HepG2 (cell line): Measurements from ENCODE around the gene P2RY11. TPM values are rescaled to one million over a fixed set of nuclear protein-coding genes. Genes with fewer than 3 reads are reported as not detected.

ENCODE experiments used
- ATF1 ChIP-seq: IDR thresholded peaks from 2 replicates; pipeline ENCODE4 v1.6.1; 2016; ENCODE audit warnings: mild to moderate bottlenecking, control low read depth
- CEBPG ChIP-seq: IDR thresholded peaks from 2 replicates; pipeline ENCODE4 v1.6.1; 2016
- EHMT2 ChIP-seq: fragments of 200-600 bp; sonication (generic); IDR thresholded peaks from 2 replicates; pipeline ENCODE4 v1.7.0; 2017; ENCODE audit warnings: antibody characterized with exemption, low read depth, low read length, borderline replicate concordance
- HIVEP1 ChIP-seq: sonication (generic); formaldehyde crosslinking; IDR thresholded peaks from 2 replicates; pipeline ENCODE4 v1.4.0; 2020; ENCODE audit warnings: mild to moderate bottlenecking, missing genetic modification reagents
- HNRNPH1 ChIP-seq: fragments of 200-400 bp; formaldehyde crosslinking; optimal IDR thresholded peaks from 2 replicates; pipeline ENCODE3; 2017; ENCODE audit warnings: mild to moderate bottlenecking, low read depth, low read length
- HNRNPL ChIP-seq: fragments of 200-400 bp; formaldehyde crosslinking; IDR thresholded peaks from 2 replicates; pipeline ENCODE4 v1.6.1; 2017; ENCODE audit warnings: mild to moderate bottlenecking, low read depth, low read length
- JARID2 ChIP-seq: sonication (generic); formaldehyde crosslinking; IDR thresholded peaks from 2 replicates; pipeline ENCODE4 v1.8.1; 2023; ENCODE audit warnings: missing genetic modification reagents, inconsistent platforms; ENCODE audit not compliant: insufficient replicate concordance
- RCOR2 ChIP-seq: IDR thresholded peaks from 2 replicates; pipeline ENCODE4 v1.6.1; 2016; ENCODE audit warnings: missing biosample characterization, missing genetic modification reagents
- RNF2 ChIP-seq: fragments of 450-650 bp; conservative IDR thresholded peaks from 2 replicates; pipeline ENCODE4 v1.6.1; 2016; ENCODE audit warnings: low read depth
- SIX4 ChIP-seq: sonication (generic); formaldehyde crosslinking; IDR thresholded peaks from 2 replicates; pipeline ENCODE4 v1.4.0; 2020; ENCODE audit warnings: missing genetic modification reagents
- SP2 ChIP-seq: sonication (generic); formaldehyde crosslinking; IDR thresholded peaks from 2 replicates; pipeline ENCODE4 v1.5.1; 2020; ENCODE audit warnings: mild to moderate bottlenecking, missing genetic modification reagents
- TEAD2 ChIP-seq: sonication (generic); formaldehyde crosslinking; IDR thresholded peaks from 2 replicates; pipeline ENCODE4 v1.9.0; 2021; ENCODE audit warnings: missing genetic modification reagents
- ZKSCAN1 ChIP-seq: fragments of 150-350 bp; IDR thresholded peaks from 2 replicates; pipeline ENCODE4 v1.6.1; 2014; ENCODE audit warnings: low read length
- ZNF354B ChIP-seq: sonication (generic); formaldehyde crosslinking; IDR thresholded peaks from 2 replicates; pipeline ENCODE4 v1.8.0; 2022; ENCODE audit warnings: mild to moderate bottlenecking, missing genetic modification reagents
- ZNF501 ChIP-seq: sonication (generic); formaldehyde crosslinking; IDR thresholded peaks from 2 replicates; pipeline ENCODE4 v1.5.1; 2020; ENCODE audit warnings: mild to moderate bottlenecking, moderate library complexity, missing genetic modification reagents
- polyA plus RNA-seq, 8 experiments: library from polyadenylated mRNA; depleted of rRNA in 3 of 8; stranded (reverse) in 7 of 8; unstranded in 1 of 8; fragments of >200 nt; fragmentation: Illumina TruSeq in 4 of 8; extraction: Trizol in 4 of 8; gene quantifications; 2 replicates each; pipeline versions ENCODE4 v1.2.1 to v1.2.3, GENCODE V29; 2011 to 2016; ENCODE audit warnings: low read depth in 4 of 8, missing spikeins in 1 of 8, mixed read lengths in 1 of 8; ENCODE audit not compliant: insufficient read depth in 1 of 8
- total RNA-seq, 5 experiments: library from RNA; depleted of rRNA; stranded (reverse); fragments of >200 nt; fragmentation: Illumina TruSeq; extraction: Trizol; gene quantifications; 2 replicates each; pipeline ENCODE4 v1.2.3, GENCODE V29; 2016; ENCODE audit warnings: low read depth in 1 of 5
- TF ChIP-seq, protein P1 (sequence below): sonication (generic); formaldehyde crosslinking; IDR thresholded peaks from 2 replicates; pipeline ENCODE4 v1.4.0; 2020; ENCODE audit warnings: mild to moderate bottlenecking, missing genetic modification reagents, borderline replicate concordance
- TF ChIP-seq, protein P2 (sequence below): sonication (generic); formaldehyde crosslinking; IDR thresholded peaks from 2 replicates; pipeline ENCODE4 v1.4.0; 2020; ENCODE audit warnings: missing genetic modification reagents
- TF ChIP-seq, protein P3 (sequence below), 2 experiments: sonication (generic) in 1 of 2; formaldehyde crosslinking in 1 of 2; IDR thresholded peaks; 2 replicates each; pipeline versions ENCODE4 v1.4.0 to v1.6.1; 2016 to 2020; ENCODE audit warnings: borderline replicate concordance in 1 of 2, low read depth in 1 of 2, mild to moderate bottlenecking in 1 of 2, missing genetic modification reagents in 1 of 2

P2RY11 gene
- total and polyA plus RNA-seq, 2 of the 13 experiments (the other 11 are each of a cell fraction or from before 2014, with no cell fraction given), result 4.0 to 7.8 TPM

DNA sequence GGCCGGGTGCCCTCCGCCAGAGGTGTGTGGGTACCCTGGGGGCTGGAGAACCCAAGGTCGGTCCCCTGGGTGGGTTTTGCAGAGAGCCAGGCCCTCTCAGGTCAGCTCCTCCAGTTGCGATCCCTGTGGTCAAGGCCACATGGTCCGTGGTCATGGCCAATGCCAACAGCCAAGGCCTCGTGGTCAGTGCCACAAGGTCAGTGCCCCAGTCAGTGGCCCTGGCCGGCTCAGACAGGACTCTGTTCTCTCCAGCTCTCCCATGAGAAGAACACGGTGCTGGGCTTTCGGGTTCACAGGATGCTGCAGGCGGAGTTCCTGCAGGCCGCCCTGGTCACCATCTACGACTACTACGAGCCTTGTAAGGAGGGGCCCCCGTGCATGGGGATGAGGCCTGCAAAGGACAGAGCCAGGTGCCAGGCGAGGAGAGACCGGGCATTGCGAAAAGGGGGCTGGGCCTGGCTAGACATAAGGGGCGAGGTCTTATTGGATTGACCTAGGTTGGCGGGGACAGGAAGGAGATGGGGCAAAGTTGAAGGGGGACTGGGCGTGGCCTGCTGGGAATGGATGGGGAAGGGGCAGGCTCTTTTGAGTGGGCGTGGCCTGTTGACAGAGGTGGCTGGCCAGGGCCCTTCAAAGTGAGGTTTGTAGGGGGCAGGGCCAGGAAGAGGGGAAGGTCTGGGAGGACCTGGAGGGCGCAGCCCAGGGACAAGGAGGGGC, 40.6 kb upstream of the P2RY11 start (continued):
- TF ChIP-seq ZKSCAN1 (no peak), SP2 (CRISPR knock-in tag) (no peak), CEBPG (CRISPR knock-in tag) (no peak), SIX4 (CRISPR knock-in tag) (no peak), RNF2 (no peak), HNRNPL (0 out of 2 replicates have a peak, but pooled peaks have one; percentile 49), HNRNPH1 (no peak), HIVEP1 (CRISPR knock-in tag) (no peak), ZNF501 (CRISPR knock-in tag) (no peak), ZNF354B (CRISPR knock-in tag) (no peak), ATF1 (no peak), EHMT2 (no peak), RCOR2 (CRISPR knock-in tag) (no peak), JARID2 (no peak), TEAD2 (CRISPR knock-in tag) (no peak)
- TF ChIP-seq, protein P1, sequence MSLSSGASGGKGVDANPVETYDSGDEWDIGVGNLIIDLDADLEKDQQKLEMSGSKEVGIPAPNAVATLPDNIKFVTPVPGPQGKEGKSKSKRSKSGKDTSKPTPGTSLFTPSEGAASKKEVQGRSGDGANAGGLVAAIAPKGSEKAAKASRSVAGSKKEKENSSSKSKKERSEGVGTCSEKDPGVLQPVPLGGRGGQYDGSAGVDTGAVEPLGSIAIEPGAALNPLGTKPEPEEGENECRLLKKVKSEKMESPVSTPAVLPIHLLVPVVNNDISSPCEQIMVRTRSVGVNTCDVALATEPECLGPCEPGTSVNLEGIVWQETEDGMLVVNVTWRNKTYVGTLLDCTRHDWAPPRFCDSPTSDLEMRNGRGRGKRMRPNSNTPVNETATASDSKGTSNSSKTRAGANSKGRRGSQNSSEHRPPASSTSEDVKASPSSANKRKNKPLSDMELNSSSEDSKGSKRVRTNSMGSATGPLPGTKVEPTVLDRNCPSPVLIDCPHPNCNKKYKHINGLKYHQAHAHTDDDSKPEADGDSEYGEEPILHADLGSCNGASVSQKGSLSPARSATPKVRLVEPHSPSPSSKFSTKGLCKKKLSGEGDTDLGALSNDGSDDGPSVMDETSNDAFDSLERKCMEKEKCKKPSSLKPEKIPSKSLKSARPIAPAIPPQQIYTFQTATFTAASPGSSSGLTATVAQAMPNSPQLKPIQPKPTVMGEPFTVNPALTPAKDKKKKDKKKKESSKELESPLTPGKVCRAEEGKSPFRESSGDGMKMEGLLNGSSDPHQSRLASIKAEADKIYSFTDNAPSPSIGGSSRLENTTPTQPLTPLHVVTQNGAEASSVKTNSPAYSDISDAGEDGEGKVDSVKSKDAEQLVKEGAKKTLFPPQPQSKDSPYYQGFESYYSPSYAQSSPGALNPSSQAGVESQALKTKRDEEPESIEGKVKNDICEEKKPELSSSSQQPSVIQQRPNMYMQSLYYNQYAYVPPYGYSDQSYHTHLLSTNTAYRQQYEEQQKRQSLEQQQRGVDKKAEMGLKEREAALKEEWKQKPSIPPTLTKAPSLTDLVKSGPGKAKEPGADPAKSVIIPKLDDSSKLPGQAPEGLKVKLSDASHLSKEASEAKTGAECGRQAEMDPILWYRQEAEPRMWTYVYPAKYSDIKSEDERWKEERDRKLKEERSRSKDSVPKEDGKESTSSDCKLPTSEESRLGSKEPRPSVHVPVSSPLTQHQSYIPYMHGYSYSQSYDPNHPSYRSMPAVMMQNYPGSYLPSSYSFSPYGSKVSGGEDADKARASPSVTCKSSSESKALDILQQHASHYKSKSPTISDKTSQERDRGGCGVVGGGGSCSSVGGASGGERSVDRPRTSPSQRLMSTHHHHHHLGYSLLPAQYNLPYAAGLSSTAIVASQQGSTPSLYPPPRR (CRISPR knock-in tag), result no peak
- TF ChIP-seq, protein P2, sequence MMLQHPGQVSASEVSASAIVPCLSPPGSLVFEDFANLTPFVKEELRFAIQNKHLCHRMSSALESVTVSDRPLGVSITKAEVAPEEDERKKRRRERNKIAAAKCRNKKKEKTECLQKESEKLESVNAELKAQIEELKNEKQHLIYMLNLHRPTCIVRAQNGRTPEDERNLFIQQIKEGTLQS, result no peak
- TF ChIP-seq, protein P3, sequence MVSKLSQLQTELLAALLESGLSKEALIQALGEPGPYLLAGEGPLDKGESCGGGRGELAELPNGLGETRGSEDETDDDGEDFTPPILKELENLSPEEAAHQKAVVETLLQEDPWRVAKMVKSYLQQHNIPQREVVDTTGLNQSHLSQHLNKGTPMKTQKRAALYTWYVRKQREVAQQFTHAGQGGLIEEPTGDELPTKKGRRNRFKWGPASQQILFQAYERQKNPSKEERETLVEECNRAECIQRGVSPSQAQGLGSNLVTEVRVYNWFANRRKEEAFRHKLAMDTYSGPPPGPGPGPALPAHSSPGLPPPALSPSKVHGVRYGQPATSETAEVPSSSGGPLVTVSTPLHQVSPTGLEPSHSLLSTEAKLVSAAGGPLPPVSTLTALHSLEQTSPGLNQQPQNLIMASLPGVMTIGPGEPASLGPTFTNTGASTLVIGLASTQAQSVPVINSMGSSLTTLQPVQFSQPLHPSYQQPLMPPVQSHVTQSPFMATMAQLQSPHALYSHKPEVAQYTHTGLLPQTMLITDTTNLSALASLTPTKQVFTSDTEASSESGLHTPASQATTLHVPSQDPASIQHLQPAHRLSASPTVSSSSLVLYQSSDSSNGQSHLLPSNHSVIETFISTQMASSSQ (IDR thresholded peaks at IDR 0.05; ENCODE audit: low read depth), result no peak
- TF ChIP-seq, protein P3 (CRISPR knock-in tag; IDR thresholded peaks at IDR 0.05; ENCODE audit: borderline replicate concordance), result no peak
